ENCODE results near the gene COX6B2. TPM values are rescaled to one million over a fixed set of nuclear protein-coding genes. Genes with fewer than 3 reads are reported as not detected.

Gene COX6B2
- total RNA-seq, 1 donor from 2014 or later: not detected

DNA sequence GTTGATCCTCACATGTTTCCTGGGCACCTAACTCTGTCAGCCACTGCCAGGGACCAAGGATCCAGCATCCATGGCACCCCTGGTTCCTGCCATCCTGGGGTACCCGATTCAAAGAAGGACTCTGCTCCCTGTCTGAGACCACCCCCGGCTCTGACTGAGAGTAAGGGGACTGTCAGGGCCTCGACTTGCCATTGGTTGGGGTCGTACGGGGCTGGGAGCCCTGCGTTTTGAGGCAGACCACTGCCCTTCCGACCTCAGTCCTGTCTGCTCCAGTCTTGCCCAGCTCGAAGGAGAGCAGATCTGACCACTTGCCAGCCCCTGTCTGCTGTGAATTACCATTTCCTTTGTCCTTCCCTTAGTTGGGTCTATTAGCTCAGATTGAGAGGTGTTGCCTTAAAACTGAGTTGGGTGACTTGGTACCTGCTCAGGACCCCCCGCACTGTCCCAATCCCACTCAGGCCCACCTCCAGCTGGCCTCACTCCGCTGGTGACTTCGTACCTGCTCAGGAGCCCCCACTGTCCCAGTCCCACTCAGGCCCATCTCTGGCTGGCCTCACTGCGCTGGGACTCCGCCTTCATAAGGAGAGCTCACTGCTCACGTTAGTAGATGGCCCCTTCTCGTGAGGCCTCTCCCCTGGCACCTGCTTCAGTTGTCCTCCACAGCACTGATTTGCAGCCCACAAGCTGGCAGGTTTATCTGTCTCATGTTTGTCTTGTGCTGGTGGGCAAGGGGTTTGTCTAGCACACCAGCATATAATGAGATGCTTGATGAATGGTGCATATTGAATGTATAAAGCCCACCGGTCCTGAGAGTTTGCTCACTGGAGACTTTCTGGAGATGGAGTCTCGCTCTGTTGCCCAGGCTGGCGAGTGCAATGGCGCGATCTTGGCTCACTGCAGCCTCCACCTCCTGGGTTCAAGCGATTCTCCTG lies 35.1 kb upstream of the COX6B2 start:
- Mint-ChIP-seq H3K4me1 (ENCODE audit: unreplicated experiment) (peaks cover 47% of the 10 kb centered on the region), H3K27ac (ENCODE audit: unreplicated experiment) (peak overlapping the region; percentile 70)

GRCh38 chr19:55387736-55388497 lies 33.4 kb upstream of the COX6B2 start:
- Mint-ChIP-seq H3K4me3 (ENCODE audit: unreplicated experiment) (peak overlapping the region; percentile 99), H3K27ac (ENCODE audit: unreplicated experiment) (peak overlapping the region; percentile 96), H3K27me3 (ENCODE audit: unreplicated experiment) (no peaks in the 10 kb centered on the region), H3K4me1 (ENCODE audit: unreplicated experiment) (peaks cover 55% of the 10 kb centered on the region), H3K36me3 (ENCODE audit: unreplicated experiment) (peaks cover 14% of the 10 kb centered on the region), H3K9me3 (ENCODE audit: unreplicated experiment) (no peaks in the 10 kb centered on the region)
- TF ChIP-seq CTCF (IDR thresholded peaks at IDR 0.05): no peak
- DNase-seq (ENCODE audit: extremely low spot score, unreplicated experiment): no peak

More for the DNA sequence above, 35.1 kb upstream of the COX6B2 start:
- Mint-ChIP-seq H3K36me3 (ENCODE audit: unreplicated experiment) (peaks cover 14% of the 10 kb centered on the region), H3K4me3 (ENCODE audit: unreplicated experiment) (peak overlapping the region; percentile 6), H3K27me3 (ENCODE audit: unreplicated experiment) (no peaks in the 10 kb centered on the region), H3K9me3 (ENCODE audit: unreplicated experiment) (no peaks in the 10 kb centered on the region)
- no peak for TF ChIP-seq CTCF (IDR thresholded peaks at IDR 0.05)
- no peak for DNase-seq (ENCODE audit: extremely low spot score, unreplicated experiment)

DNA sequence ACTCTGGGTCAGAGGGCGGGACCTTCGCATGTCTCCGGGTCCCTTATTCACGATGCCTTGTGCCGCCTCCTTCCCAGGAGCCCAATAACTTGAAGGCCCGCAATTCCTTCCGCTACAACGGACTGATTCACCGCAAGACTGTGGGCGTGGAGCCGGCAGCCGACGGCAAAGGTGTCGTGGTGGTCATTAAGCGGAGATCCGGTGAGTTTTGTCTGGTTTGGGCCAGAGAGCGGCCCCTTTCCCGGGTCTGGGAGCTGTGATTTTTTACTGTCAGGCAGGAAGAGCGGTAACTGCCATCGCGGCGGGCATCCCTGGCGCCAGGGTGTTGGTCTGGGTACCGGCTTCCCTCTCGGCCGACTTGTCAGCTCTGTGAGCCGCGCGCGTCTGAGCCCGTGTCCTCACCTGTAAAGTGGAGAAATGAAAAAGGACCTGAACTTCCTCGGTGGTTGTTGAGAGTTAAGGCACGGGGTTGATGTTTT lies 32.0 kb upstream of the COX6B2 start:
- peaks cover 14% of the 10 kb centered on the region for H3K36me3 Mint-ChIP-seq (ENCODE audit: unreplicated experiment)
- peak overlapping the region; percentile 96 for H3K27ac Mint-ChIP-seq (ENCODE audit: unreplicated experiment)
- H3K9me3 Mint-ChIP-seq (ENCODE audit: unreplicated experiment): no peaks in the 10 kb centered on the region
- DNase-seq (ENCODE audit: extremely low spot score, unreplicated experiment): no peak
- H3K4me3 Mint-ChIP-seq (ENCODE audit: unreplicated experiment): peak overlapping the region; percentile 99
- no peaks in the 10 kb centered on the region for H3K27me3 Mint-ChIP-seq (ENCODE audit: unreplicated experiment)
- TF ChIP-seq CTCF (IDR thresholded peaks at IDR 0.05): no peak
- H3K4me1 Mint-ChIP-seq (ENCODE audit: unreplicated experiment): peaks cover 55% of the 10 kb centered on the region

DNA sequence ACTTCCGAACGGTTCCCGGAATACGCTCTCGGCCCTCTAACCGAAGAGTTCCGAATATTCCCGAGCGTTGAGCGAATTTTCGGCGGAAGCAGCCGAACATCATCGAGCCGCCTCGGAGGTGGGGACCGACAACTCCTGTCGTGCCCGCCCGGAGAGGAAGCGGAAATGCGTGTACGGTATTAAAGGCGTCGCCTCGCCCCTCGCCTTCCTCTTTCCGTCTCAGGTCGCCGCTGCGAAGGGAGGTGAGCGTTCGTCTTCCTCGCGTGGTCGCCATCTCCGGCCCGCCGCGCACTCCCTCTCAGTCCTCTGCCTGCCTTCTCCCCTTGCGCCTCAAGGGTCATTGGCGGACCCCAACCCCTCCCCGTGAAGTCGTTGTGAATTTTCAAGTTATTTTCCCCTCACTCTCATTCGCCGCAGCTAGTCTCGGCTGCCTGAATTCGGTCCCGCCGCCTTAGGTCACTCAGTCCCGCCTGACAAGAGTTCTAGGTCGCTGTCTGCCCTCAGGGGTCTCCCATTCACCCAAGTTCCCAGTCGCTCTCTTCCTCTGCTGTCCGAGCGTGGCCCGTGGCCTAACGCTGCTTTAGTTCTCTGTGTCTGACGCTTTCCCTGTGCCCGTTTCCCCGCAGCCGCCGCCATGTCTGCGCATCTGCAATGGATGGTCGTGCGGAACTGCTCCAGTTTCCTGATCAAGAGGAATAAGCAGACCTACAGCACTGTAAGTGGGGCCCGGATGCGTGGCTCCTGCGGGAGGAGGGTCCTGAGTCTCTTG lies 31.4 kb upstream of the COX6B2 start, which contains the start of gene RPL28:
TSS of gene RPL28 (plus strand) at position 209 of the 769 bp plus-strand sequence. CDS start at position 635, 426 bp downstream.
- H3K4me1 Mint-ChIP-seq (ENCODE audit: unreplicated experiment): peaks cover 54% of the 10 kb centered on the region
- no peaks in the 10 kb centered on the region for H3K9me3 Mint-ChIP-seq (ENCODE audit: unreplicated experiment)

More for the DNA sequence above, 31.4 kb upstream of the COX6B2 start, which contains the start of gene RPL28:
- DNase-seq (ENCODE audit: extremely low spot score, unreplicated experiment): peak; percentile 99
- Mint-ChIP-seq H3K4me3 (ENCODE audit: unreplicated experiment) (peak within 1 kb of the TSS; percentile 99), H3K27me3 (ENCODE audit: unreplicated experiment) (no peaks in the 10 kb centered on the region), H3K36me3 (ENCODE audit: unreplicated experiment) (peaks cover 14% of the 10 kb centered on the region), H3K27ac (ENCODE audit: unreplicated experiment) (peak within 1 kb of the TSS; percentile 96)
- no peak for TF ChIP-seq CTCF (IDR thresholded peaks at IDR 0.05)

Measured in osteocyte (in vitro differentiated cells).